Ovary (tissue), 9 donors: ENCODE measurements around the gene PDE7B. TPM values are rescaled to one million over a fixed set of nuclear protein-coding genes. Genes with fewer than 3 reads are reported as not detected.

ENCODE experiments used
- DNase-seq, 5 donors: peaks; one replicate each; pipeline ENCODE4 v3.0.0-alpha.2; 2019 to 2020
- H3K27ac ChIP-seq, 2 donors: fragments of 200-600 bp; one replicate each; pipeline versions ENCODE4 v1.5.1 to v1.8.0; 2019 to 2022
- H3K27me3 ChIP-seq: fragments of 200-600 bp; one replicate; pipeline ENCODE4 v1.8.0; 2022
- H3K36me3 ChIP-seq: fragments of 200-600 bp; sonication (generic); one replicate; pipeline ENCODE4 v1.5.1; 2019
- H3K4me1 ChIP-seq: one replicate; pipeline ENCODE4 v1.8.1; 2013; ENCODE audit warnings: mild to moderate bottlenecking, moderate library complexity; ENCODE audit not compliant: insufficient read depth
- H3K4me3 ChIP-seq: fragments of 200-600 bp; sonication (generic); one replicate; pipeline ENCODE4 v1.5.1; 2017
- H3K9me3 ChIP-seq, 2 donors: fragments of 200-600 bp in 1 of 2; sonication (generic) in 1 of 2; one replicate each; pipeline versions ENCODE4 v1.5.1 to v1.8.1; 2013 to 2019; ENCODE audit warnings: mild to moderate bottlenecking in 1 of 2, moderate library complexity in 1 of 2
- CTCF ChIP-seq, 3 donors: fragments of 450-650 bp in 2 of 3; fragments of 200-600 bp in 1 of 3; IDR thresholded peaks; one replicate each; pipeline versions ENCODE4 v1.5.1 to v1.8.0; 2016 to 2022; ENCODE audit warnings: antibody characterized with exemption in 3 of 3, mild to moderate bottlenecking in 1 of 3
- EP300 ChIP-seq: sonication (generic); formaldehyde crosslinking; IDR thresholded peaks from one replicate; pipeline ENCODE4 v1.6.1; 2017; ENCODE audit warnings: antibody characterized with exemption
- POLR2A ChIP-seq: fragments of 450-650 bp; IDR thresholded peaks from one replicate; pipeline ENCODE4 v1.6.1; 2017; ENCODE audit warnings: antibody characterized with exemption, mild to moderate bottlenecking, moderate library complexity
- WGBS, 3 donors: extraction: QIAGEN DNeasy Blood & Tissue Kit in 1 of 3; methylation state at CpG; one replicate each; pipeline versions ENCODE4 v1.1.5 to v1.1.7; 2013 to 2017; 5-methylcytosine and 5-hydroxymethylcytosine counted together
- intact Hi-C, 4 donors: fragments of 100-400 bp; cut with DNase I; formaldehyde crosslinking; loops; one replicate each; pipeline versions ENCODE4 v1.11.0 to v1.15.1; 2022 to 2023
- polyA plus RNA-seq, 2 donors: library from polyadenylated mRNA; stranded (reverse); fragments of 200-250 nt in 1 of 2; fragments of 350-450 nt in 1 of 2; fragmentation: Illumina TruSeq in 1 of 2; extraction: RNeasy Lipid Tissue Mini Kit (QIAGEN cat#74804) in 1 of 2; gene quantifications; one replicate each; pipeline ENCODE4 v1.2.3, GENCODE V29; 2013 to 2014
- total RNA-seq, 7 donors: library from RNA; depleted of rRNA in 2 of 7; stranded (reverse); fragments of >200 nt in 2 of 7; fragmentation: NEBNext Ultra II Directional in 3 of 7; extraction: Animal tissue kit (Norgen Biotek cat#: 25700) in 3 of 7; gene quantifications; one replicate each; pipeline versions ENCODE4 v1.1.0 to v1.2.4, GENCODE V29; 2016 to 2023
- donor health status: DM: no; HTN: no; CAD: no; lungs with moderate emphysema.
- donor health status: DM: no; HTN: no; CAD: no.
- donor health status: Bipolar disorder and iron deficiency.
- donor health status: DM: yes; HTN: yes; CAD: no.
- donor health status: DM: no; HTN: no; CAD: no.
- donor health status: DM: yes; HTN: yes; CAD: no.

Gene PDE7B
- total and polyA plus RNA-seq, 9 donors: 11.6 to 62.7 (median 21.6) TPM

- 98% methylated on average over 1 of the region's 1 CpG for WGBS, 3 donors
- intact Hi-C loops: no loop called here
- TF ChIP-seq EP300 (no peak), CTCF (IDR thresholded peaks at IDR 0.05) (no peak), POLR2A (no peak)
- peaks cover 15% of the 10 kb centered on the region for H3K4me1 ChIP-seq
- no peak overlapping the region for H3K4me3 ChIP-seq
- peak overlapping the region in 1 of 2 donors; percentile 83 for H3K27ac ChIP-seq
- no peak for DNase-seq
- H3K27me3 ChIP-seq: no peaks in the 10 kb centered on the region
- no peaks in the 10 kb centered on the region for H3K9me3 ChIP-seq
- H3K36me3 ChIP-seq: no peaks in the 10 kb centered on the region
Measured at GRCh38 chr6:136175873-136176272, 324.4 kb downstream of the PDE7B start.

GRCh38 chr6:136178749-136179148 is 327.2 kb downstream of the PDE7B start:
- DNase-seq: no peak
- 81 to 85% (median 85%) methylated on average over 2 of the region's 2 CpGs for WGBS, 3 donors
- intact Hi-C loops: no loop called here

GRCh38 chr6:136180704-136181511 is 329.4 kb downstream of the PDE7B start:
- Histone ChIP-seq H3K27ac (peak overlapping the region in 1 of 2 donors; percentile 57), H3K36me3 (no peaks in the 10 kb centered on the region), H3K9me3 (no peaks in the 10 kb centered on the region), H3K27me3 (no peaks in the 10 kb centered on the region), H3K4me3 (no peak overlapping the region), H3K4me1 (peaks cover 14% of the 10 kb centered on the region)
- intact Hi-C loops: no loop called here
- WGBS, 3 donors: 56 to 65% (median 57%) methylated on average over 4 of the region's 4 CpGs
- TF ChIP-seq CTCF (IDR thresholded peaks at IDR 0.05) (no peak), POLR2A (no peak), EP300 (no peak)
- DNase-seq: peak in 2 of 5 donors; percentile 42

More at GRCh38 chr6:136178749-136179148, 327.2 kb downstream of the PDE7B start:
- H3K27ac ChIP-seq: no peak overlapping the region
- H3K4me1 ChIP-seq: peaks cover 16% of the 10 kb centered on the region
- H3K36me3 ChIP-seq: no peaks in the 10 kb centered on the region
- no peaks in the 10 kb centered on the region for H3K27me3 ChIP-seq
- H3K4me3 ChIP-seq: no peak overlapping the region
- TF ChIP-seq EP300: no peak
- no peak for TF ChIP-seq POLR2A
- no peak for TF ChIP-seq CTCF (IDR thresholded peaks at IDR 0.05)
- no peaks in the 10 kb centered on the region for H3K9me3 ChIP-seq

- Histone ChIP-seq H3K4me3 (no peak overlapping the region), H3K27me3 (no peaks in the 10 kb centered on the region), H3K4me1 (peaks cover 14% of the 10 kb centered on the region), H3K36me3 (no peaks in the 10 kb centered on the region), H3K27ac (peak overlapping the region in 1 of 2 donors; percentile 57), H3K9me3 (no peaks in the 10 kb centered on the region)
- WGBS, 3 donors: 40 to 45% (median 43%) methylated on average over 1 of the region's 1 CpG
- TF ChIP-seq EP300 (no peak), POLR2A (no peak), CTCF (IDR thresholded peaks at IDR 0.05) (no peak)
- no peak for DNase-seq
- intact Hi-C loops: no loop called here
Measured at GRCh38 chr6:136181512-136181833, 330.0 kb downstream of the PDE7B start.
